HL-60/S4 treated with phorbol 12-myristate 13-acetate at 8.2 ng/mL for 4 days and 3 days (cell line): ENCODE data around the gene DCXR.

Experiments used
- in situ Hi-C: fragments of 300-500 bp; cut with MboI; formaldehyde crosslinking; loops from 2 replicates; pipeline ENCODE4 v1.15.0; 2022; ENCODE audit warnings: low sequenced_read_pairs

The DCXR gene

GRCh38 chr17:82037092-82037888 is at the start of gene DCXR:
Gene DCXR, minus strand, starts transcription at chr17:82037697. Its CDS starts 15 bp downstream, at chr17:82037682.
- in situ Hi-C loops, result no loop called here

GRCh38 chr17:82085931-82086764 is 48.7 kb upstream of the DCXR start:
- in situ Hi-C loops, result no loop called here

GRCh38 chr17:82085031-82085861 is 47.7 kb upstream of the DCXR start:
- in situ Hi-C loops, result no loop called here

- in situ Hi-C loops, result no loop called here
These were observed 47.0 kb upstream of the DCXR start for GRCh38 chr17:82084373-82085030.

GRCh38 chr17:82083533-82084359 is 46.2 kb upstream of the DCXR start:
- in situ Hi-C loops, result no loop called here

- in situ Hi-C loops, result no loop called here
These were observed 45.5 kb upstream of the DCXR start for GRCh38 chr17:82083009-82083408.

- in situ Hi-C loops, result no loop called here
These were observed 45.0 kb upstream of the DCXR start for GRCh38 chr17:82082456-82082855.

GRCh38 chr17:82081966-82082365 is 44.5 kb upstream of the DCXR start:
- in situ Hi-C loops, result no loop called here

- in situ Hi-C loops, result no loop called here
These were observed 44.0 kb upstream of the DCXR start for GRCh38 chr17:82081546-82081945.

- in situ Hi-C loops, result no loop called here
These were observed 43.4 kb upstream of the DCXR start for GRCh38 chr17:82080789-82081464.

GRCh38 chr17:82080048-82080788 is 42.7 kb upstream of the DCXR start:
- in situ Hi-C loops, result no loop called here

- in situ Hi-C loops, result no loop called here
These were observed 41.6 kb upstream of the DCXR start for GRCh38 chr17:82079001-82079677.

- in situ Hi-C loops, result no loop called here
These were observed 40.9 kb upstream of the DCXR start for GRCh38 chr17:82078433-82078832.

- in situ Hi-C loops, result no loop called here
These were observed 40.3 kb upstream of the DCXR start for GRCh38 chr17:82077617-82078358.

- in situ Hi-C loops, result no loop called here
These were observed 39.5 kb upstream of the DCXR start for GRCh38 chr17:82076785-82077591.

- in situ Hi-C loops, result no loop called here
These were observed 38.7 kb upstream of the DCXR start for GRCh38 chr17:82076018-82076784.
